GM12801 (cell line): Measurements from ENCODE around the gene SENP2.

ENCODE experiments used
- TF ChIP-seq, protein P1 (sequence below): IDR thresholded peaks from one replicate; pipeline ENCODE4 v1.5.1; 2011; ENCODE audit warnings: control low read depth; ENCODE audit not compliant: insufficient read length; ENCODE audit errors: extremely low read depth

The SENP2 gene

GRCh38 chr3:185658943-185659342 is 72.8 kb downstream of the SENP2 start:
- TF ChIP-seq, protein P1, sequence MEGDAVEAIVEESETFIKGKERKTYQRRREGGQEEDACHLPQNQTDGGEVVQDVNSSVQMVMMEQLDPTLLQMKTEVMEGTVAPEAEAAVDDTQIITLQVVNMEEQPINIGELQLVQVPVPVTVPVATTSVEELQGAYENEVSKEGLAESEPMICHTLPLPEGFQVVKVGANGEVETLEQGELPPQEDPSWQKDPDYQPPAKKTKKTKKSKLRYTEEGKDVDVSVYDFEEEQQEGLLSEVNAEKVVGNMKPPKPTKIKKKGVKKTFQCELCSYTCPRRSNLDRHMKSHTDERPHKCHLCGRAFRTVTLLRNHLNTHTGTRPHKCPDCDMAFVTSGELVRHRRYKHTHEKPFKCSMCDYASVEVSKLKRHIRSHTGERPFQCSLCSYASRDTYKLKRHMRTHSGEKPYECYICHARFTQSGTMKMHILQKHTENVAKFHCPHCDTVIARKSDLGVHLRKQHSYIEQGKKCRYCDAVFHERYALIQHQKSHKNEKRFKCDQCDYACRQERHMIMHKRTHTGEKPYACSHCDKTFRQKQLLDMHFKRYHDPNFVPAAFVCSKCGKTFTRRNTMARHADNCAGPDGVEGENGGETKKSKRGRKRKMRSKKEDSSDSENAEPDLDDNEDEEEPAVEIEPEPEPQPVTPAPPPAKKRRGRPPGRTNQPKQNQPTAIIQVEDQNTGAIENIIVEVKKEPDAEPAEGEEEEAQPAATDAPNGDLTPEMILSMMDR, result no peak

DNA sequence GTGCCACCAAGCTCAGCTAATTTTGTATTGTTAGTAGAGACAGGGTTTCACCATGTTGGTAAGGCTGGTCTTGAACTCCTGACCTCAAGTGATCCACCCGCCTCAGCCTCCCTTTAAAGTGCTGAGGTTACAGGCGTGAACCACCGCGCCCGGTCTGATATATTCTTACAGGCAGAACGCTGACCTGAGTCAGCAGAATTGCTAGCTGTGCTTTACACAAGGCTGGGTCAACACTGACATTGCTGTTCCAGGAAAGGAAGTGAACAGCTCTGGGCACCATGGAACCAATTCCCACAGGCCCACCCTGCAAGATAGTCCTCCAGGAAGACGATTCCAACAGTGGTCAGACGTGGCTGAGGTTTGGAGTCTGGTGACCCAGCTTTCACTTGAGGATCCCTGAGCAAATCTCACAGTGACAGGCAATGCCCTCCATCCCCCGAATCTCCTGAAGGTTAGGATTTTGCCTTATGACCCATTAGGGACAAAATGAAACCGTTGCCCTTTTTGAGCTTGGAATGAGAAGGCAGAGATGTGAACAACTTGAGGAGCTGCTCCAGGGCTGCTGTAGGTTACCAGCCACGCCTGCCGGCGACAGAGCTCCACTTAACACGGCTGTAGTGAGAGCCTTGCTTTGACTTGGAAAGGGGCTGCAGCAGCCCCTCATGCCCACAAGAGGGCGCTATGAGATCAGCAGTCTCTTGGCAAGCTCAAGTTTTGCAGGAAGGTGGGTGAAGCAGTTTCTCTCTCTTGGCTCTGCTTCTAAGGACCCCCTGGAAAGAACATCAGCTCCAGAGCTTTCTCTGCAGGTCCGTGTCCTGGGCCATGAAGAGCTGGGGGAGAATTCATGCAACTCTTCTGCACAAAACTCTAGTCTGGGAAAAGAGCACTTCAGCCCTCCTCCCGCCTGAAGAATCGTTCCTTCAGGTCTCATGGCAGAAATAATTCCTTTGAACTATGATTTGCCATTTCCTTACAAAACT is 74.1 kb downstream of the SENP2 start:
- TF ChIP-seq, protein P1, result peak; percentile 69

DNA sequence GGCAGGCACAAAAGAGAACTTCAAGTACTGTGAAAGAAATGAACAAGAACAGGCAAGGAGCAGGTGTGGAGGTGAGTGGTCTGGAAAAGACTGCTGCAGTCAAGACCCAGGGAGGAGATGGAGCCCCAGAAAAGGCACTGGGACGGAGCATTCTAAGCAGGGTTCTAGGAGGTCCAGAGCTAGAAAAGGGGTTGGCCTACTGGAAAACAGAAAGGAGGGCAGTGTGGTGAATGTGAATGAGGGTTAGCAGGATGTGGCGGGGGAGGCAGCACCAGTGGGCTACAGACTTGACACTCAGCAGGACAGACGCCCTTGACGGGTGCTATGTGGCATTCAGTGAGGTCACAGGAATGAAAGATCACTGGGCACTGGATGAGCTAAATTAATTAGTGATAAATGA is 75.7 kb downstream of the SENP2 start:
- TF ChIP-seq, protein P1, result no peak

DNA sequence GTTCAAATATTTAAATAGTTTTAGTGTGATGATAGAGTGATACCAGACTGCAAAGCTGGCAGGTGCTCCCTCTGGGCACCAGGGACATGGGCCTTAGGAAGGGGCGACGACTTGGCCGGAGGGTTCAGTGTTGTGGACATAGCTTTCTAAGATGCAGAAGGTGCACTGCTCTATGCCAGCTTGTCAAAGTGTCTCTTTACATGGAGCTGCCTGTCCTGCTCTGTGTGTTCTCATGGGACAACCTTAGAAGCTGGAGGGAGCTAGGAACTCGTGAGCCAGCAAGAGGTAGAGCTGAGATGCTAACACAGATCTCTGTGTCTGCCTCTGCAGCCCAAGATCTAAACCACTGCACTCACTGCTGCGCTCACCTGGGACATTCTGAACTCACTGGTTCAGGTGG is 77.8 kb downstream of the SENP2 start:
- TF ChIP-seq, protein P1, result no peak

DNA sequence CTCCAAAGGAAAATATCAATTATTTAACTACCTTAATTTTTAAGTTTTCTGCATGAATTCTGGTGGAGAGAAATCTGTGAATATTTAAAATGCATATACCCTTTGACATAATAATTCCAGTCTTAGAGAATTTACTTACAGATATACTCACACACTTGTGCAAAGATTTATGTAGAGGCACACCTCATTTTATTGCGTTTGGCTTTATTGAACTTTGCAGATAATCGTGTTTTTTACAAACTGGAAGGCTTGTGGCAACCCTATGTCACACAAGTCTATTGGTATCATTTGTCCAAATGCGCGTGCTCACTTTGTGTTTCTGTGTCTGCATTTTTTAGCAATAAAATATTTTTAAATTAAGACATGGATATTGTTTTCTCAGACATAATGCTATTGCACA is 81.5 kb downstream of the SENP2 start:
- TF ChIP-seq, protein P1, result no peak

DNA sequence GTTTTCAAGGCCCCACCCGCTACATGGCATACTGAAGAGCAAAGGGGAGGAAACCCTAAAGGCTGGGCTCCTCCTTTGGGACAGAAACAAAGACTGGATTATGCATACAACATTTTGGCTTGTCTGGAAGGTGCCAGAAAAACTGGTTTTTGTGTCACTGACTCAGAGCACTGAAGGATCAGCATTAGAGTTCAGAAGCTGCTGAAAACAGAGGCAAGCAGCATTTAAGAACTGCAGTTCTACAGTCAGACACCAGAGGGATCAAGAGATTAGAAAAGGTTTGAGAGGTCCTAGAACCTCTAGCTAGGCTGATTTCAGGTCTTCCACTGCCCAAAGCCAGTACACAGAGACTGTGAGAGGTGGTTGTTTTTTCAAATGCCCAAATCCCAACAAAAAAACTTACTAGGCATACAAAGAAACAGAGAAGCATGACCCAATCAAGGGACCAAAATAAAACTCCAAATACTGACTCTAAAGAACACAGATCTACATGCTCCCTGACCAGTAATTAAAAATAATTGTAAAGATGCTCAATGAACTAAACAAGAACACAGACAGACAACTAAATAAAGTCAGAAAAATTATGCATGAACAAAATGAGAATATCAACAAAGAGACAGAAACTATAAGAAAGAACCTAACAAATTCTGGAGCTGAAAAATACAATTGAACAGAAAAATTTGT is 91.2 kb downstream of the SENP2 start:
- TF ChIP-seq, protein P1, result no peak

DNA sequence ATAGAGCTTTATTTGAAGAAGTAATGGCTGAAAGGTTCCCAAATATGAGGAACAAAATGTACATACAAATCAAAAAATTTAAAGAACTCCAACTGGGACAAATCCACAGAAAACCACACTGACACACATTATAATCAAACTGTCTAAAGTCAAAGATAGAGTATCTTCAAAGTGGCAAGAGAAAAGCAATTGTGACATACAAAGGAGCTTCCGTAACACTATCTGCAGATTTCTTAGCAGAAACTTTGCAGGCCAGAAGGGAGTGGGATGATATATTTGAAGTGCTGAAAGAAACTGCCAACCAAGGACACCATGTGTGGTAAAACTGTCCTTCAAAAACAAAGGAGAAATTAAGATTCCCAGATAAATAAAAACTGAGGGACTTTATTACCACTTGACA is 91.9 kb downstream of the SENP2 start:
- TF ChIP-seq, protein P1, result no peak
